GM18517 (cell line): Measurements from ENCODE around the gene CTTNBP2.

ENCODE experiments used
- ATAC-seq: cut with Tn5 transposase; IDR thresholded peaks from one replicate; pipeline ENCODE4 v1.9.1; 2021; ENCODE audit warnings: mild to moderate bottlenecking, moderate library complexity; ENCODE audit not compliant: unreplicated experiment

CTTNBP2 gene

DNA sequence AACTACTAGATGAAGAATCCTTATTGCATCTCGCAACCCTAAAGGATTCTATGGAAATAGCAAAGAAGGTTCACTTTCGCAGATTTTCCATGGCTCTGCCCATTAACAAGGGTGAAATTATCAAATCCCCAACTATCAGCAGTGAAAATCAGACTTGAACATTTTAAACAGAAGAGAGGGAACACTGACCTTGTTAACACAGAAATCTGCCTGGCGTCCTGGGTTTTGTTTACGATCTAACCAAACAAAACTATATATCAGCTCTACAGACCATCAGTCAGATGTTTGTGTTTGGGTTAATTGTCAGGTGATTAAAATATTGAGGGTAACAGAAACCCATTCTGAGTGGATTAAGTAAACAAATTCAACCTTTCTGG, 1.9 kb downstream of the CTTNBP2 start:
- no peak for ATAC-seq

GRCh38 chr7:117870448-117871130, 2.7 kb downstream of the CTTNBP2 start:
- no peak for ATAC-seq

DNA sequence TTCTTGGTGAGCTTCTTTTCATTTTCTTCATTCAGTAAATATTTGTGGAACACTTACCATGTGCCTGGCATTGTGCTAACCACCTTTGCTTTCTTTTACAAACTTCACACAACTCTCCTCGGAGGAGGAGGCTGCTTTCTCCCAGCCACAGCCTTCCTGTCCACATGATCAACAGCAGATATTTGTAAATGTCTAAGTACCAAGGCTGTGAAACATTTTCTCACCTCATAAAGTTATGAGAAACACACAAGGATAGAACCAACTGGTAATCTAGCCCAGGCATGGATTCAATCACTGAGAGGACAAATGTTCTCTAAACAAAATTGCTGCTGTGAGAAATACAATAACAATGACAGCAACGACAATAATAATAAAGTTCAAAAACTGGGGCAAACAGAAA, 3.9 kb downstream of the CTTNBP2 start:
- ATAC-seq = no peak

GRCh38 chr7:117863618-117864017, 9.6 kb downstream of the CTTNBP2 start:
- no peak for ATAC-seq

DNA sequence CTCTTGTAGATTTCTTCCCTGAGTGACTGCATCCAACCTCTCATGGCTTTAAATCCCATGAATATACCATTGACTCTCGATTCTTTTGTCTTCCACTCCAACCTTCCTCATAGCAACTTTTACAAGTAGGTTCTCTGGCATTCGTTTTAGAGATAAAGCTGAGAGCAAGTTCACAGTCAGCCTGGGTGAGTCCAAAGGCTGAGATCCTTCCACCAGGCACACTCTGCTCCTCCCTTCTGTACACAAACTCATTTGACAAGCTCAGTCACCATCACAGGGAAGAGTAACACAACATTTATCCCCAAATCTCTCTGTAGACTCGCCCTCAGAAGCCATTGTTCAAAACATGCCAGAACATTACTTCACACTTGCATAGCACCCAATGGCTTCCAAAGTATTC, 10.9 kb downstream of the CTTNBP2 start:
- no peak for ATAC-seq

GRCh38 chr7:117859246-117859812, 13.9 kb downstream of the CTTNBP2 start:
- no peak for ATAC-seq

DNA sequence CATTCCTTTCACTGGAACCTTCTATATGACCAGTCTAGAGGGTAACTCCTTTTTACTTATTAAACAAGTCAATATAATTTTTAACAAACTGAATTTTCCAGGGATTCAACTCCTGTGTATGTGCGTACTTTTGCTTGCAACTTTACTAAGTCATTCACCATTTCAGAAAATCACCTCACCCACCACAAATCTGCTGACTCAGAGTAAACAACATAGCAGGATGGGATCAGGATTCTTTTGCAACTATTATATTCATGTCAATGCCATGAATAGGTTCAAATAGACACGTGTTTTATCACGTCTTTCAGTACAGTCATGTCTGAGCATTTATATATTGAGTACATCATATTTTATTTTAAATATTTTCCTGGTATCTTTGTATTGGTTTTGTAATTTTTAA, 14.5 kb downstream of the CTTNBP2 start:
- ATAC-seq = no peak

- ATAC-seq = no peak
Observed at GRCh38 chr7:117857718-117858117, 15.5 kb downstream of the CTTNBP2 start.

DNA sequence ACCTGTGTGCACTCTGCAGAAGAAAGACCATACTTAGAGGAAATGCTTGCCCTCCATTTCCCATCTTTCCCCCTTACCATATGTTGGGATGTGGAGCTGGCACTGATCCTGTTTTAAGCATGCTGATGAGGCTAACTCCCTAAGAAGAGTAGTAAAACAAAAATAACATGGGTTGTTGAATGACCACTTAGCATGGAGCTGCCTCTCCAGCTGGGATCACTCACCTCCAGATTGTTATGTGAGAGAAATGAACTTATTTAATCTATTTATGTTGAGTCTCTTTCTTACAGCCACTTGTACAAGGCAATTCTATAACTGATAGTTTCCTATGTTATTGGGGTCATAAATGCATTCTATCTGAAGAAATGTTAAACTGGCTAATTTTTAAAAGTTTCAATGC, 17.0 kb downstream of the CTTNBP2 start:
- no peak for ATAC-seq

- ATAC-seq = no peak
Observed at GRCh38 chr7:117854186-117854585, 19.1 kb downstream of the CTTNBP2 start.

DNA sequence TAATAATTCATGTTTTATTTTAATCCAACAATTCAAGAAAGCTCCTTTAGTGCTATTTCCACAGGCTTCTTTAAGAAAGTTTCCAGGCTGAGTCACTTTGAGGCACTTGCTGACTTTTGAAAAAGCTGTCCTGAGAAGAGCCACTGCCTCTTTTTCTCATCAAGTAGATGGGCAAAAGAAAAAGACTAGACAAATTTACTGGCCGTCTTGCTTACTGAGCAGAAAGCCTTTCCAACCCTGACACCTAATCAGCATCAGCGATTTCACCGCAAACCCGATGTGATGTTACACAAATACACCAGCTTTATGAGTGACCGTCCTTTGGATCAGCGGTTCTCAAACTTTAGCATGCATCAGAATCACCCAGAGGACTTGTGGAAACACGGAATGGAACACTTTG, 24.3 kb downstream of the CTTNBP2 start:
- ATAC-seq = no peak

DNA sequence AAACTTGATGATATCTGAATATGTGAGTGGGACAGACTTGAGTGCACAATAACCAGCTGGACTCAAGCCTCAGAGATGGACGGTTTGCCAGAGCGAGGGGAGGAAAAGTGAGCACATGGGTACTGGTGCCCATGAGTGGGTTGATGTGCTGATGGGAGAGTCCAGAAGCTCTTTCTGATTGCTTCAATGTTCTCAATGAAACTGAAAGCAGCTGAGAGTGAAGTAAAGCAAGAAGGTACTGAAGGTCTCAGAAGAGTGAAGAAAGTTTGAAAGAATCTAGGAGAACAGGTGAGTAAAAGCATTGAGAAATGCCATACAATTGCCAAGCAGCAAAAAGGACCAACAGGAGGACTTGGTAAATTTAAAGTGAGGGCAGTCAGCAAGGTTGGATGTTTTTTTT, 28.6 kb downstream of the CTTNBP2 start:
- no peak for ATAC-seq

- ATAC-seq = no peak
Observed at GRCh38 chr7:117841611-117842010, 31.6 kb downstream of the CTTNBP2 start.

- ATAC-seq = no peak
Observed at GRCh38 chr7:117841011-117841410, 32.2 kb downstream of the CTTNBP2 start.

DNA sequence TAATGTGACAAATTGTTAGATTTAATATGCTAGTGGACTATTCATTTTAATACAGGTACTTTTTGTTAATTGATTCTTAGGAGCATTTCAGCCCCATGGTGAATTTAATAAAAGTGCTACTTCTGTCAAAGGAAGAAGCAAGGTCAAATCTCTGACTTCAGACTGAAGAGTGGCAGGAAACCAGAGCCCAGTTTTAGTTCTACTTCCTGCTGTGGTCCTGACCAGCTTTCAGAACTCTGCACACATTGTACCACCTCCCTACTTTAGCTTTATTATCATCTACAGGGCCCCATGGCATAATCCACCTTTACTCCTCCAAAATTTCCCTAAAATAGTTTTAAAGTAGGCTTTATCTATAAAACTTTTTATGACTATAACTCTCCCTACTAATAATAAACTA, 33.7 kb downstream of the CTTNBP2 start:
- ATAC-seq = no peak

DNA sequence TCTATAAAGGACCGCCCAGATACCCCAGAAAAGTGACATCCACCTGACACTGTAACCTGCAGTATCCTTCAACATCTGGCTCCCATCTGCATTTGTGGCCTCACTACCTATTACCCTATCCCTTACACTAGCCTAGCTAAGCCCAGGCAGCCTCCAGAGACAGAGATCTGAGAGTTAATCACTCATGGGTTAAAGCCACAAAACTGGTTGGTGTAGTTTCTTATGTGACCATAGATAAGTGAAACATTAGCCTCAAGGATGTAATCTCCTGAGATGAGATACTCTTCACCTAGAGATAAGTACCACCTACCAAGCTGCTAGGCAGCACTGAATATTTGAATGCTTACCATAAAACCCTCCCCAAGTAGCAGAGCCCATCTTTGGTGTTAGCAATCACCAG, 35.4 kb downstream of the CTTNBP2 start:
- peak; percentile 86 for ATAC-seq

GRCh38 chr7:117835016-117835664, 38.1 kb downstream of the CTTNBP2 start:
- ATAC-seq = no peak

DNA sequence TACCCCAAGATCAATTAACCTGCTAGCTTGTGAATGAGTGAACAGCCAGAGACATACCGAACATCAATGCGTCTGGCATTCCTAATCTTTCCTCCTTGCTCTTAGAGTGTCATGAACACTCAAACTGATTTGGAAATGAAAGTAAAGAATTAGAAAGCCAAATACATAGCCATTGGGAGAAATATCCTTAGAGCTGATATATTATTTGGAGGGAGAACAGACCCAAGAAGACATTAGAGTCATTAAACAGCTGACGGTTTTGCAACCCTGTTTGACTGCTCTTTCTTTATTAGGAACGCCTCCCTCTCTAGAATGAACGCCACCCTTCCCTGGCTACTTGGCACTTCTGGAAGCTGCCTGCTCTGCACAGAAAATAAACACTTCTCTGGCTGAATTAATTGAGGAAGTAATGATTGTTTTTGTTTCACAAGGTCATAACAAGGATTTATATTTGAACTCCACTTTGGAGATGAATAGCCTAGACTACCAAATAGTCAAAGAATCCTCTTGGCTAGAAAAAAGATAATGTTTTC, 42.8 kb downstream of the CTTNBP2 start:
- no peak for ATAC-seq

- ATAC-seq = no peak
Observed at GRCh38 chr7:117829450-117830117, 43.7 kb downstream of the CTTNBP2 start.

GRCh38 chr7:117828825-117829224, 44.4 kb downstream of the CTTNBP2 start:
- no peak for ATAC-seq

DNA sequence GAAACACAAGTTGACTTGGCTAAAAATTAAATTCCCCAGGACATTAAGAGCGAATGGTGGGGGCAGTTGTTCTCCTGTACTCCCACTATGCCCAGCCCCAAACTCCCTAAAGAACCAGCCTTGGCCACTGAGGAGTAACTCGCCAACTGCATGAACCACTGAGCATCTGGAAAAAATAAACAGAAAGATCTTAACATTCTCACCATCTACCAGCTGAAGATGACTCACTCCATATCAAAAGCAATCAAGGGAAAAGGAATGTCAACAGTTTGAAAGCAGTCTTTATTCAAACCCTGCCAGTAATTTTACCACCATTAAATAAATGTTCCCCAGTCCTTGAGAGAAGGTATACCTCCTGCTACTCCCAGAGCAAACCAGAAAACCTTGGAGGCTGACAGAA, 45.4 kb downstream of the CTTNBP2 start:
- ATAC-seq = no peak

DNA sequence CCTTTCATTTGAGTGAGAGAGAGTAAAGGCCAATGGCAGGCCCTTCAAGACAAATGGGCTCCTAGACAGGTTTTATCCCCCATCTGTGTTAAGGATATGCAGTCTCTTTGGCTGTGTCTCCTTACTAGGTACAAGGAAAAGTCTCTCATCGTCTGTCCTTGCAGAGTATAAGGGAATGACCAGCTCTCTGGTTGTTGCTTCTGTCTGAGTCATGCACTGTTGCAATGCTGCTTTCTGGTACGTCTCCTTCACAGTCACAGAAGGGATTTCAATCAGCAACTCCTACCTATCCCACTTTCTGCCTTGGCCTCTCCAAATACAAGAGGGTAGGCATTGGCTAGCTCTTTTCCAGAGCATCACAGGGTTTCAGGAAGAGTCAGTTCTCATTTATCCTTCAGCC, 48.1 kb downstream of the CTTNBP2 start:
- no peak for ATAC-seq
